Transverse colon (tissue), 4 donors: ENCODE data around the gene SPATA6. TPM values are rescaled to one million over a fixed set of nuclear protein-coding genes. Genes with fewer than 3 reads are reported as not detected.

Experiments
- DNase-seq: peaks from one replicate; pipeline ENCODE4 v3.0.0-alpha.2; 2019
- H3K27ac ChIP-seq, 4 donors: fragments of 200-600 bp; sonication (generic); 2 replicates each; pipeline ENCODE4 v1.5.1; 2016 to 2018; ENCODE audit warnings: inconsistent platforms in 4 of 4
- H3K27me3 ChIP-seq: fragments of 200-600 bp; sonication (generic); 2 replicates; pipeline ENCODE4 v1.5.1; 2017; ENCODE audit warnings: inconsistent platforms
- H3K36me3 ChIP-seq, 4 donors: fragments of 200-600 bp; sonication (generic); 2 replicates each; pipeline ENCODE4 v1.5.1; 2017 to 2019; ENCODE audit warnings: inconsistent platforms in 4 of 4
- H3K4me1 ChIP-seq, 4 donors: fragments of 200-600 bp; sonication (generic); 2 replicates each; pipeline ENCODE4 v1.5.1; 2017 to 2020; ENCODE audit warnings: inconsistent platforms in 4 of 4
- H3K4me3 ChIP-seq, 4 donors: fragments of 200-600 bp; sonication (generic); 1 replicate in 1 of 4; 2 replicates in 3 of 4; pipeline versions ENCODE4 v1.5.1 to v1.6.1; 2017 to 2019; ENCODE audit warnings: inconsistent platforms in 4 of 4
- H3K9me3 ChIP-seq, 2 donors: fragments of 200-600 bp; sonication (generic); 2 replicates each; pipeline ENCODE4 v1.5.1; 2017 to 2019; ENCODE audit warnings: inconsistent platforms in 2 of 2
- CTCF ChIP-seq, 5 experiments: fragments of 200-600 bp in 3 of 5; fragments of 450-650 bp in 2 of 5; sonication (generic) in 3 of 5; IDR thresholded peaks; 1 replicate in 2 of 5; 2 replicates in 3 of 5; pipeline ENCODE4 v1.5.1; 2016 to 2017; ENCODE audit warnings: antibody characterized with exemption in 5 of 5, inconsistent platforms in 3 of 5, mild to moderate bottlenecking in 2 of 5, moderate library complexity in 1 of 5
- EP300 ChIP-seq: sonication (generic); formaldehyde crosslinking; IDR thresholded peaks from one replicate; pipeline ENCODE4 v1.6.1; 2017; ENCODE audit warnings: antibody characterized with exemption, low read depth
- POLR2A ChIP-seq: fragments of 450-650 bp; IDR thresholded peaks from one replicate; pipeline ENCODE4 v1.6.1; 2016; ENCODE audit warnings: antibody characterized with exemption, mild to moderate bottlenecking, moderate library complexity
- POLR2AphosphoS5 ChIP-seq, 3 donors: sonication (generic); formaldehyde crosslinking; IDR thresholded peaks; one replicate each; pipeline ENCODE4 v1.6.1; 2016; ENCODE audit warnings: antibody characterized with exemption in 3 of 3
- WGBS, 2 donors: methylation state at CpG; one replicate each; pipeline ENCODE4 v1.1.5; 2018; ENCODE audit warnings: low coverage in 1 of 2; 5-methylcytosine and 5-hydroxymethylcytosine counted together
- in situ Hi-C, 4 donors: fragments of 200-750 bp; cut with MboI; loops; one replicate each; pipeline versions ENCODE4 v1.15.0 to v1.15.1; 2017; ENCODE audit warnings: low sequenced_read_pairs in 3 of 4, low pct_ligation_motif_present in 1 of 4, low pct_unique_long_range_greater_than_20kb in 1 of 4
- intact Hi-C: fragments of 100-400 bp; cut with DNase I; formaldehyde crosslinking; loops from one replicate; pipeline ENCODE4 v1.15.1; 2023; ENCODE audit warnings: low total_unique reads
- total RNA-seq, 4 donors: library from RNA; depleted of rRNA; stranded (reverse); fragments of >200 nt; gene quantifications; one replicate each; pipeline ENCODE4 v1.1.0, GENCODE V29; 2016

Gene SPATA6
- total RNA-seq, 4 donors from 2014 or later, result 8.2 to 16.5 (median 14.6) TPM

DNA sequence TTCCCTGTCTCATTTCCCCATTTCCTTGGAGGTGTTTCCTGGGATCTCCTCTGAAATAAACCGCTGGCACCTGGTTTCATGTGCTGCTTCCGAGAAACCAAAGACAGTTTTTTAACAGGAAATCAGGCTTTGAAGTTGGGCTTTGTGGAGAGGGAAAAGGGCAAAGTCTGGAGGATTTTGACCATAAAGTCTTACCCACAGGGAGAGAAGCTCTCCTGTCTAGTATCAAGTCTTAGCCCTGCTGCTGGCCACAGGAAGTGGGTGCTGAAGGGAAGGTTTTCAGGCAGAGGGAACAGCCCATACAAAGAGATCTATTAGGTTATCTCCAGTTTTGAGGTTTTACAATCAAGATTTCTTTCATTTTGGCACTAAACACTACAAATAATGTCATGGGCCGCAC, 220.2 kb downstream of the SPATA6 start:
- Histone ChIP-seq H3K36me3 (no peaks in the 10 kb centered on the region), H3K27me3 (no peaks in the 10 kb centered on the region), H3K4me1 (peaks cover 0 to 18% (median 11%) of the 10 kb centered on the region in 4 donors), H3K27ac (no peak overlapping the region), H3K4me3 (no peak overlapping the region), H3K9me3 (no peaks in the 10 kb centered on the region)
- DNase-seq, result no peak
- TF ChIP-seq POLR2A (no peak), EP300 (no peak), POLR2AphosphoS5 (IDR thresholded peaks at IDR 0.05) (no peak), CTCF (IDR thresholded peaks at IDR 0.05) (no peak)
- 33 to 59% methylated on average over 2 to 3 of the region's 3 CpGs for WGBS, 2 donors
- in situ Hi-C loops (no loop called here), intact Hi-C loops (no loop called here)

- Histone ChIP-seq H3K4me1 (peaks cover 0 to 21% (median 15%) of the 10 kb centered on the region in 4 donors), H3K9me3 (no peaks in the 10 kb centered on the region), H3K4me3 (no peak overlapping the region), H3K27ac (no peak overlapping the region), H3K36me3 (no peaks in the 10 kb centered on the region), H3K27me3 (no peaks in the 10 kb centered on the region)
- intact Hi-C loops (no loop called here), in situ Hi-C loops (no loop called here)
- WGBS, 2 donors, result 92% methylated on average over 2 of the region's 2 CpGs; no CpG with 5 or more reads in 1 of the 2 donors
- TF ChIP-seq EP300 (no peak), POLR2A (no peak), CTCF (IDR thresholded peaks at IDR 0.05) (no peak), POLR2AphosphoS5 (IDR thresholded peaks at IDR 0.05) (no peak)
- no peak for DNase-seq
These were observed 220.7 kb downstream of the SPATA6 start for GRCh38 chr1:48251323-48251722.

DNA sequence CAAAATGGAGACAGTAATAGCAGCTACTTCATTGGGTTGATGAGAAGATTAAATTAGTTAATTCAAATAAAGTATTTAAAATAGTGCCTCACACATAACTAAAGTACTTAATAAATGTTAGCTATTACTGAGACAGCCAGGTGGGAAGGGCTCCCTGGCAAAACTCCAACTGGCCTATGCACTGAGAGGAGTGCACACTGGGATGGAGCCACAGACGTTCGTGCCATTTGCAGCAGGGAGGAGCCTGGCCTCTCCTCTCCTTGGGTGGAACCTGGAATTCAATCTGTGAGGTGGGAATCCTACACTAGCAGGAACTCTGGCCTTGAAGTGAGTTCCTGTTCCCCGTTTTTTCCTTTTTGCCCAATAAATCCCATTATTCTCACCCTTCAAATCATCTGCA, 221.4 kb downstream of the SPATA6 start:
- TF ChIP-seq POLR2A (no peak), CTCF (IDR thresholded peaks at IDR 0.05) (no peak)
- Histone ChIP-seq H3K9me3 (no peaks in the 10 kb centered on the region), H3K27ac (no peak overlapping the region), H3K4me1 (peaks cover 0 to 25% (median 17%) of the 10 kb centered on the region in 4 donors), H3K27me3 (no peaks in the 10 kb centered on the region), H3K36me3 (no peaks in the 10 kb centered on the region), H3K4me3 (no peak overlapping the region)
- DNase-seq, result peak; percentile 24
- intact Hi-C loops (no loop called here), in situ Hi-C loops (no loop called here)
- 18 to 44% methylated on average over 2 to 3 of the region's 3 CpGs for WGBS, 2 donors

- DNase-seq, result no peak
These were observed 222.1 kb downstream of the SPATA6 start for GRCh38 chr1:48249868-48250267.

More at GRCh38 chr1:48249868-48250267, 222.1 kb downstream of the SPATA6 start:
- Histone ChIP-seq H3K36me3 (no peaks in the 10 kb centered on the region), H3K9me3 (no peaks in the 10 kb centered on the region), H3K27ac (no peak overlapping the region), H3K4me3 (no peak overlapping the region), H3K4me1 (peaks cover 0 to 29% (median 17%) of the 10 kb centered on the region in 4 donors), H3K27me3 (no peaks in the 10 kb centered on the region)
- in situ Hi-C loops, result loop anchor here in 1 of 4 donors (25.0 kb wide), 1 partner anchor 488 kb away; no protein-coding TSS in a partner anchor
- 71 to 100% methylated on average over 2 to 3 of the region's 3 CpGs for WGBS, 2 donors
- intact Hi-C loops, result no loop called here
- peak in 2 of 5 experiments; percentile 10 to 20 for TF ChIP-seq CTCF (IDR thresholded peaks at IDR 0.05)
- no peak for TF ChIP-seq POLR2A
